VCaP (cell line): Measurements from ENCODE around the gene C2orf76.

ENCODE experiments used
- H3K27ac ChIP-seq: fragments of 450-650 bp; 2 replicates; pipeline ENCODE4 v1.5.1; 2017
- TF ChIP-seq, protein P1 (sequence below): fragments of 450-650 bp; conservative IDR thresholded peaks from 2 replicates; pipeline ENCODE4 v1.5.1; 2017; ENCODE audit warnings: mild to moderate bottlenecking, moderate library complexity

The C2orf76 gene

DNA sequence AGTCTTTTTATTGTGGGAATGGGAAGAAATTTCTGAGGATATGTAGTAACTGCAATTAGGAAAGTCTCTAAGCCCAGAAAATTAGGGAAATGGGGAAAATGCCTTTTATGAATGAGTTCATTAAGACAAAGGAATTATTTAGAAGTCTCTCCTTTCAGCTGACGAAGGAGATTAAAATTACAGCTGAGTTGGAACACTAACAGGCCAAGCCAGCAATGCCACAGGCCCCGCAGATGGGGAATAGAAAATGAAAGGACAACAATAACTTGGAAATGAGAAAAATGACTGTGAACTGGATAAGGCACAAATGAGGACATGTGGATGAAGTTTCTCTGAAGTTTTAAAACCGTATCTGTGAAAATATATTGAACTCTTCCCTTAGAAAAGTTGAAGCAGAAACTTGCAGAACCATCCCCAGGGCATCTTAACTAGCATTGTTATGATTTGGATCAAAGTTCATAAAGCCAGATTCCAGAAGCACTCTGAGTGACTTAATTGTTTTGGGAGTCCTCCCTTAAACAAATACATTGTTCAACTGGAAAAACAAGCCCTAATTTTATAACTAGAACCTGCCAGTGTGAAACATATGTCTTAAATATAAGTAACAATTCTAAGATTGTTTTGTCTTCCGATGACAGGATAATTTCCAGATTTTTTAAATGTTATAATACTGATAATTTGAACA, 51.3 kb downstream of the C2orf76 start:
- TF ChIP-seq, protein P1, sequence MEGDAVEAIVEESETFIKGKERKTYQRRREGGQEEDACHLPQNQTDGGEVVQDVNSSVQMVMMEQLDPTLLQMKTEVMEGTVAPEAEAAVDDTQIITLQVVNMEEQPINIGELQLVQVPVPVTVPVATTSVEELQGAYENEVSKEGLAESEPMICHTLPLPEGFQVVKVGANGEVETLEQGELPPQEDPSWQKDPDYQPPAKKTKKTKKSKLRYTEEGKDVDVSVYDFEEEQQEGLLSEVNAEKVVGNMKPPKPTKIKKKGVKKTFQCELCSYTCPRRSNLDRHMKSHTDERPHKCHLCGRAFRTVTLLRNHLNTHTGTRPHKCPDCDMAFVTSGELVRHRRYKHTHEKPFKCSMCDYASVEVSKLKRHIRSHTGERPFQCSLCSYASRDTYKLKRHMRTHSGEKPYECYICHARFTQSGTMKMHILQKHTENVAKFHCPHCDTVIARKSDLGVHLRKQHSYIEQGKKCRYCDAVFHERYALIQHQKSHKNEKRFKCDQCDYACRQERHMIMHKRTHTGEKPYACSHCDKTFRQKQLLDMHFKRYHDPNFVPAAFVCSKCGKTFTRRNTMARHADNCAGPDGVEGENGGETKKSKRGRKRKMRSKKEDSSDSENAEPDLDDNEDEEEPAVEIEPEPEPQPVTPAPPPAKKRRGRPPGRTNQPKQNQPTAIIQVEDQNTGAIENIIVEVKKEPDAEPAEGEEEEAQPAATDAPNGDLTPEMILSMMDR: no peak
- H3K27ac ChIP-seq: peak overlapping the region; percentile 63

DNA sequence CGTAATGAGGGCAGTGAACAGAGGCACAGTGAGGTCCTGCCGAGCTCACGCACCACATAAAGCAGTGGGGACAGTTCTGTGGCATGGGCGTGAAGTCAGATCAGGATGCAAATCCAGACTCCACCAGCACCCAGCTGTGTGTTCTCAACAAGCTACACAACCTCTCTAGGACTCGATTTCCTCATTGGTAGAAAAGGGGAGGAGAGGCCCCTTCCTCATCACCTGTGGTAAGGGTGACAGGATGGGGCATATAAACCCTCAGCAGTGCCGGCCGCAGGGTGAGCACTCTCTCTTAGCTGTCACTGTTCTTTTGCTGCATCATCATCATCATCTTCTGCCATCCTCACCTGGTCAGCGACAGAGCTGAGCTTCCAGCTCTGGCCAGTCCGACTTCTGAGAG, 54.8 kb downstream of the C2orf76 start:
- peak overlapping the region; percentile 65 for H3K27ac ChIP-seq
- TF ChIP-seq, protein P1: no peak

DNA sequence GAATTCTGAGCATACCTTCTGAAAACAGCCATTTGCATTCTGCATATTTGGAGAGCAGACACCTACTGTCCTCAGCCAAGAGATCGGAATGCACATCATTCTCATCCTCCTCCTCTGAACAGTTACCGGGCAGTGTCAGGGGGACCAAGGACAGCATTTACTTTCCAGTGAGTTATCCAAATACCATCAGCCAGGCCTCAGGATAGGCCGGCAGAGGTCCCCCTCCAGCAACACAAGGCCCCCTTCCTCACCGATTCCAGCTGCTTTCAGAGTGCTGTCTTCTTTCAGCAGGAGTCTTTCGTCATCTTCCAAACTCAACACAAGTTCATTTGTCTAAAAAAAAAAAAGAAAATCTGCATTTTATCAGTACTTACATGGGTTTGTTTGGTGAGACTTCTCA, 55.3 kb downstream of the C2orf76 start:
- peak overlapping the region; percentile 65; the same call in 1 of the 2 replicates for H3K27ac ChIP-seq
- TF ChIP-seq, protein P1: no peak

DNA sequence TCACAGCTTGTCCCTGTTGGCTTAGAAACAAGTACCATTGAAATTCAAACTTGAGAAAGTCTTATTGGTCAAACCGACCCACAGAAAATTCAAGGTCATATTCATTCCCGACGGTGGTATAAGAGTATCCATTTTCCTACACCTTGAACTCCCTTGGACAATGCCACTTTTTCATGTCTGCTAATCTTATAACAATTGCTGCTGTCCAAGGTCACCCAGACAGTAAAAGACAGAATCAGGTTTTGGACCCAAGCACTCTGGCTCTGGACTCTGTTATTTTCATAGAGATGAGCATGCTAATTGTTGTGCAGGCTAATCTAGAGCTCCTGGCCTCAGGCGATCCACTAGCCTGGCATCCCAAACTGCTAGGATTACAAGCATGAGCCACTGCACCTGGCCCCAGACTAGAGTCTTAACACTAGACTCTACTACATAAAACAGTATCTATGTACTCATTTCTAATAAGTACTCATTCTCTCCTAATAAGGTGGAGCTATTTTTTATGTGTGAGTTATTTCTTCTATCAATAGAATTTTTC, 57.8 kb downstream of the C2orf76 start:
- TF ChIP-seq, protein P1: no peak

DNA sequence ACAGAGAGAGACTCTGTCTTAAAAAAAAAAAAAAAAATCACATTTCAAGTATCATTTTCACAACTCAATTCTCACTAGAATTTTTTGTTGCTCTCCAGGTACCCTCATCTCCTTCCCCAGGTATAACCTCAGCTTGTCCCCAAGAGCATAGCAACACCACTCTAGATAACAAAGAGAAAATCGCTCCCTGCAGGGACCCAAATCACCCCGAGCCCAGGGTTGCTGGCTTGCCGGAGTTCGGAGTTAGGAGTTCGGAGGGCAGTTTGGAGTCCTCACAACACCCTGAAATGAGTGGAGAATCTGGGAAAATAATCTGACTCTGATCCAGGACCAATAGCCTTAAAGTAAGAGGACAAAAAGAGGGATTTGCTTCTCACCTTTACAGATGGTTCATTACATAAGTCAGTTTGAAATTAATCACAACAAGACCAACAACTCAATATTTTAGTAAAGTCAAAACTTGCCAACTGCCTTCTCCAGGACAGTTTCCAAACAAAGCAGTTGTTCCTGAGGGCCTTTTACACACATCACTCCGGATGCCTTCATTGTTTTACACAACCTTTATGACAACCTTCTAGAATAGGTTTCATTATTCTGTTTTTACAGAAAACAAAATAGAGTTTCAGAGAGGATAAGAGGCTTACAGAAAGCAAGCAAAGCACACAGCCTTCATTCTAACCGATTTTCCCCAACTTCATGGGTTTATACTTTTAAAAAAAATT, 59.1 kb downstream of the C2orf76 start:
- TF ChIP-seq, protein P1: no peak
- H3K27ac ChIP-seq: no peak overlapping the region

More for the DNA sequence above, 57.8 kb downstream of the C2orf76 start:
- no peak overlapping the region for H3K27ac ChIP-seq

DNA sequence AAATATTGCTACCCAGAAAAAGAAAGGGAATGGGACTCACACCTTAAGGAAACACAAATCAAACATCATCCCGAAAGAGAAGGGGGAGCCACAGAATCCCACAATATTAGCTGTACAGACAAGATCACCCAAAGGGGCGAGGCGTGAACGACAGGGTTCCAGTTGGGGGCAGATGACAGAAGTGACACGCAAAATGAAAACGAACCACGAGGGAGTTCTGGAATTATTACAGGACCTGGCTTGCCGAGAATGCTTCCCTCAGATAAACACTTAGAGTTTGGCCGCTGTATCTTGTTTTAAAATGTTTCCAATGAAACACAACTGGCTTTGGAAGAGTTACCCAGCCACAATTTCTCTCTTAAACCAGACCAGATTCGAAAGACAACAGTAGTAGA, 60.4 kb downstream of the C2orf76 start:
- TF ChIP-seq, protein P1: no peak
- H3K27ac ChIP-seq: peak overlapping the region; percentile 64

DNA sequence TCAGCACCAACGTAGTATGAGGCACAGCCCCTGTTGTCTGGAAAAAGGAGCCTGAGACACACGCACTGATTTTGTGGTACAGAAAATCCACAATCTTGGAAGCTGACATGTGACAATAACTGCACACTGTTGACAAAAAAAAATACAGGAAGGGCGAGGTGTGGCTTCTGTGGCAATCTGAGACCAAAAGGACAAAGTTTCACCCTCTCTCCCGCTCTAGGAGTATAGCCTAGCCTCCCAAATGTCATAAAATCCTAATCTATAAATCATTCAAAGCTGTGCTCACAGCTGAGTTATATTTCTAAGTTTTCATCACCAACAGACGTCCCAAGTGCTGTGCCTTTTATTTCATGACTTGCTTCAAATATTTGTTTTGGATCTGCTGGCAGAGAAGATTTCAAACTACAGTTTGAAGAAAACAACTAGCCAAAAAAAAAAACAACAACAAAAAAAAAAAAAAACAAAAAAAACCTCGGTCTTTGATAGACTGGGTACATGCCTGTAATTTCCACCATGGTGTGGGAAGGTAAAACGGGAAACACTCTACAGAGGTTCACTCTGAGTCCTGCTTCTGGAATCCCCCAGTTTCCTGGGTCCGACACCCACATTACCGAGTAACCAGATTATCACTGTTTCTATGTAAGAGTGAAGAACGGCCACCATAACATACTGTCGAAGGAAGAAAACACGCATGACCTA, 61.0 kb downstream of the C2orf76 start:
- TF ChIP-seq, protein P1: no peak
- peak overlapping the region; percentile 64 for H3K27ac ChIP-seq
